RKO (cell line): ENCODE results near the gene GFI1B.

Experiments used
- DNase-seq: peaks from one replicate; pipeline ENCODE4 v3.0.0-alpha.2; 2016; ENCODE audit warnings: low spot score

GFI1B gene

DNA sequence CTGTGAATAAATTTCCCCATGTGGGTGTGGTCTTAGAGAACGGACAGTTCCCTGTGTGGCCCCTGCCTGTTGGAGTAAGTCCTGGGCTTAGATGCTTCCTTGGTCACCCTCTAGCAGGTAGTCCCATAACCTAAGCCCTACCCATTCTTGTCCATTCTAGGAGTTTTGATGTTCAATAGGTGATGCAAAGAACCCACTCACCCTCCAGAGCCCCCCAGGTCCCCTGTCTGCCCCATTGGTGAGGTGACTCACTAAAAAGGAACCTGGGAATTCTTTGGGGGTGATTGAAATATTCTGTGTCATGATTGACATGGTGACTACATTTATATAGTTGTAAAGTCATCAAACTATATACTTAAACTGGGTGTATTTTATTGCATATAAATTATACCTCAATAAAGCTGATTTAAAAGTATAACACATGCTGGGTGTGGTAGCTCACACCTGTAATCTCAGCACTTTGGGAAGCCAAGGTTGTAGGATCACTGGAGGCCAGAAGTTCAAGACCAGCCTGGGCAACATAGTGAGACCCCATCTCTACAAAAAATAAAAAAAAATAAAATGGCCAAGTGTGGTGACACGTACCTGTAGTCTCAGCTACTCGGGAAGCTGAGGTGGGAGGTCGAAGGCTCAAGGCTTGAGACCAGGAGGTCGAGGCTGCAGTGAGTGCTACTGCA, 31.6 kb downstream of the GFI1B start:
- DNase-seq, result no peak

DNA sequence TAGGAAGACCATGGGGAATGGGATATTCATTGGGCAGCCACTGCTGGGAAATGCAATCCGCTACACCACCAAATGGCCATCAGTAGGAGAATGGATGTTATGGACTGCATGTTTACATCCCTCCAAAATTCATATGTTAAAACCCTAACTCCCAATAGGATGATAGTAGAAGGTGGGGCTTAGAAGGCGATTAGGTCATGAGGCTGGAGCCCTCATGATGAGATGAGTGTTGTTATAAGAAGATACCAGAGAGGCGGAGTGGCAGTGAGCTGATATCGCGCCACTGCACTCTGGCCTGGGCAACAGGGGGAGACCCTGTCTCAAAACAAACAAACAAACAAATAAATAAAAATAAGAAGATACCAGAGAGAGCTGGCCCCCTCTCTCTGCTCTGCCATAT, 36.2 kb downstream of the GFI1B start:
- no peak for DNase-seq

DNA sequence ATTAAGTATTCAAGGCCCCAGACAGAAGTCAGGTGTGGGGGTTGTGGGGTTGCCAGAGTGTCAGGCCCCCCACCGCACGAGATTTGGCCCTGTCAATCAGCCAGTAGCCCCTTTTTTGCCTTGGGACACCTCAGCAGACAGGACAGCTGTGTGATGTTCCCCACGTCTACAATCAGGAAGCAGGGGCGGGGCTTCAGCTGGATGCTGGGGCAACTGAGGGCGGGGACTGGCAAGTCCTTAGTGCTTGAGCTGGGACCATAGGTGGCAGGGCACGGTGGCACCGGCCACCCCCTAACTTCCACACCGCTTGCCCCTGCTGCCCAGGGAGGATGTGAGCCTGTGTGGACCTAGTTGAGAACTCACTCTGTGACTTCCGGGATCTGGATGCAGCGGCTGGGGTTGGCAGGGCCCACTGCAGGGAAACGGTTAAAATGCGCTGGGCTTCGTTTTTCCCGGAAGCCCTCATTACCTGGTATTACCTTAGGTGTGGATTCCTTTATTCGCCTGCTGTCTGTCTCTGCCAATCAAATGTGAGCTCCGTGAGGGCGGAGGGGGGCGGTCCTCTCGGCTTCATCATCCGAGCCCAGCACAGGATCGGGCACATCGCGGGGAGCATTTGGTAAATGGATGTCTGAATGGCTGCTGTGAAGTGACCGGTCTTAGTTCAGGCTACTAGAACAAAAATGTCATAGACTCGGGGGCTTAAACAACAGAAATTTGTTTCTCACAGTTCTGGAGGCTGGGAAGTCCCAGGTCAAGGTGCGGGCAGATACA, 44.8 kb downstream of the GFI1B start:
- DNase-seq, result no peak

DNA sequence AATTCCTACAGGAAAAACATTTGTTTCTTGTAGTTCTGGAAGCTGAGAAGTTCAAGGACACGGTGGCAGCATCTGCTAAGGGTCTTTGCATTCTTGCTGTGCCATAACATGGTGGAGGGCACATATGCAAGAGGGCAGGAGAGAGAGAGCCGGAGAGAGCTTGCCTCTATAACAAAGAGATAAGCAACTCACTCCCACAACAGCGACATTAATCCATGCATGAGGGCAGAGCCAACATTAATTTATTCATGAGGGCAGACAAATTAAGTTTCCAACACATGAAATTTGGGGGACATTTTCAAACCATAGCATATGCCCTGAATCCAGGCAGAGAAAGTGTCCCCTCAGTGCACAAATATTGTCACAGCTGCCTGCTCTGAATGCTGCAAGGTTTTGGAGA, 47.9 kb downstream of the GFI1B start:
- DNase-seq, result no peak

DNA sequence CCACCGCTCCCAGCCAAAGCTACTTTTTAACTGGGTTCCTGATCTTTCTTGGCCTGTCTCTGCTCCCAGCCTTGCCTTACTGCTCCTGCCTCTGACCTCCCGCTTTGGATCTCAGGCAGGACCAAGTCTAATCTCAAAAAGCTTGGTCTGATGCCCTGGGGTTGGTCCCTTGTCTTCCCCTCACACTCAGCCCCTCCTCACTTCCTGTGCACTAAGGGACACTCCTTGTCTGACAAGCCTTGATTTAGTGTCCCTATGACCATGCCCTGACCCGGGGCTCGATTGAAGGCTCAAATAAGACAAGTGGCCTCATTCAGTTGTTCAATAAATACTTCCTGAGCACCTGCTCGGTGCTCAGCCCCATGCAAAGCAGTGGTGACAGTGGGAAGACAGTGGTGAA, 48.6 kb downstream of the GFI1B start:
- DNase-seq, result no peak

- no peak for DNase-seq
These were observed 49.7 kb downstream of the GFI1B start for GRCh38 chr9:133028221-133028620.

DNA sequence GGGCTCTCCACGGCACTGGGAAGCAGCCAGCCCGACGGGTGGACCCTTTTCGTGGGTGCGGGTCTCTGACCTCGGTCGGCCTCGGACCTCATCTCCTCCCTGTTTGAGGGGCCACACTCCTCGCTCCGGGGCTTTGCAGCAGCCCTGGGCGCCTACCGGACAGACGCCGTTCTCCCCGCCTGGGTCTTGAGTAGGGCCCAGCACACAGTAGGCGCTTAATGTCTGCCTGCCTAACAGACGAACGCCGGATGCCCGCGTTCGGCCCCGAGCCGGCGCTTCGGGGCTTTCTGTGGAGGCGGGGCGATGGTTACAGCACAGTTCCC, 51.5 kb downstream of the GFI1B start:
- no peak for DNase-seq

- peak; percentile 100 for DNase-seq
These were observed 52.0 kb downstream of the GFI1B start, which contains the start of gene GTF3C5 for GRCh38 chr9:133030317-133031129. Gene GTF3C5 (plus strand): TSS chr9:133030997. CDS start chr9:133031012, 15 bp downstream.

GRCh38 chr9:133031130-133031422, 52.6 kb downstream of the GFI1B start:
- no peak for DNase-seq

- DNase-seq, result peak; percentile 74
These were observed 53.0 kb downstream of the GFI1B start for GRCh38 chr9:133031496-133031911.

GRCh38 chr9:133032171-133032570, 53.7 kb downstream of the GFI1B start:
- DNase-seq, result no peak

DNA sequence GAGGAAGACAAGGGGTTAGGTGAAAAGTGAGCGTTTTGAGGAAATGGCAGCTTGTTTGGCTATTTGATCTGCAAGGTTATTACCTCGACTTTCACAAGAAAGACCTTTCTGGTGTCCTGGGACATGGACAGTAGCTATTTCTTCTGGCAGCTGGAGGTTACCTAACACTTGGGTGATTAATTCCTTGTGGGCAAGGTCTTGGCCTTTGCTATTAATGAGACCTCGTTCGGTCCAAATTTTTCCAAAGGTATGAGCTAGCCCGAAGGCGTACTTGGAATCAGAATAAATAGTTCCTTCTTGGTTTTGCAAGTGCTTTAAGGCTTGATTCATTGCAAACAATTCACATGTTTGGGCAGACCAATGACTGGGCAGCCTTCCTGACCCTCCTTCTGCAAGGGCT, 57.2 kb downstream of the GFI1B start:
- no peak for DNase-seq

DNA sequence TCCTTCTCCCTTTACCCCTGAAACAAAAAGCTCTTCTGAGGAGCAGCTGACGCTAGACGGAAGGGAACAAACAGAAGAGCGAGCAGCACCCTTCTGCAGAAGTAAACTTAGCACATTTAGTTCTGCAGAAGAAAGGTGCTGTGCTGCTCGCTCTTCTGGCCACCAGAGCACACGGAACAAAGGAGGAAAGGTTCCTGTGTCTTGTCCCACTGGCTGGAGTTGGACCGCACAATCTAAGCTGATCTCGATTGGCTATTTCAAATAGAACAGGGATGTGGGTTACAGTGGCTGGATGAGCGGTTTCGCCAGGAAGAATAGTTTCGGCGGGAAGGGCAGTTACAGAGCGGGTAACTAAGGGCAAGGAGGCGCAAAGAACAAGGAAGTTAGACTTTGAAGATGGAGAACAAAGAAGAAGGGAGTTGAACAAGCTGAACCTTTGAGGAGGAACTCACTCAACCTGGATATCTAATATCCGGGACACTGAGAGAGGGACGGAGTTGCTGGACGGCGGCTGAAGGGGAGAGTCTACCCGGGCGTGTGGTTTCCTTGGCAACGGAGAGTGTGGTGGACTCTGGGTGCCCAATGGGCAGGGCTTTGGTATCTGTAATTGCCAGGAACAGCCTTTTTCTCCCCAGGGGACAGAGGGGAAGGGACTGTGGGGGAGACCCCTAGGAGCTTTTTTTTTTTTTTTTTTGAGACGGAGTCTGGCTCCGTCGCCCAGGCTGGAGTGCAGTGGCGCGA, 59.5 kb downstream of the GFI1B start:
- no peak for DNase-seq

GRCh38 chr9:133040892-133041479, 62.5 kb downstream of the GFI1B start:
- DNase-seq, result peak; percentile 68
